K562 (cell line): ENCODE results near the gene SERPING1. TPM values are rescaled to one million over a fixed set of nuclear protein-coding genes. Genes with fewer than 3 reads are reported as not detected.

Source experiments
- ATAC-seq: fragments of 200-7000 bp; cut with Tn5 transposase; 3 replicates; pipeline ENCODE4 v1.9.1; 2020; ENCODE audit warnings: moderate library complexity
- BruUV-seq: library from RNA; stranded (reverse); fragments of 400-500 nt; replicated peaks from 2 replicates; lab custom pipeline; 2021; lab: Mats Ljungman, UMichigan
- CTCF ChIA-PET: fragments of 300-600 bp; formaldehyde crosslinking; extraction: SDS; loops from one replicate; lab custom pipeline; 2021; ENCODE audit warnings: low intra/inter-chr PET ratio; lab: Yijun Ruan, JAX
- POLR2A ChIA-PET: fragments of 300-600, 350-650 bp; sonication (Branson Sonifier 250); formaldehyde crosslinking; extraction: SDS; loops from one replicate; lab custom pipeline; 2021; ENCODE audit warnings: antibody characterized with exemption, inconsistent platforms; lab: Yijun Ruan, JAX
- DNase-seq, 4 experiments: peaks; one replicate each; pipeline versions ENCODE4 v3.0.0 to v3.0.0-alpha.2; 2011 to 2018; ENCODE audit warnings: low spot score in 3 of 4, mixed read lengths in 3 of 4; ENCODE audit errors: extremely low read depth in 1 of 4
- FAIRE-seq: peaks from 2 replicates; lab custom pipeline; 2011; peaks lifted over from hg19 to GRCh38; lab: Jason Lieb, UNC
- H2AFZ ChIP-seq: 2 replicates; pipeline ENCODE4 v1.6.0; 2011; ENCODE audit warnings: low read depth, low read length, control low read depth, inconsistent platforms
- H3K27ac ChIP-seq: fragments of 200-600 bp; 3 replicates; pipeline ENCODE4 v1.8.0; 2011; ENCODE audit warnings: low read depth, mild to moderate bottlenecking, control low read depth, inconsistent platforms, low read length, moderate library complexity, mixed read lengths; ENCODE audit errors: extremely low read depth
- H3K27me3 ChIP-seq, 2 experiments: fragments of 300-600 bp in 1 of 2; 2 replicates in 1 of 2; 3 replicates in 1 of 2; pipeline versions ENCODE4 v1.6.0 to v1.8.0; 2011; ENCODE audit warnings: inconsistent platforms in 2 of 2, low read length in 2 of 2, mild to moderate bottlenecking in 1 of 2, mixed read lengths in 1 of 2, moderate library complexity in 1 of 2; ENCODE audit not compliant: control insufficient read depth in 2 of 2, insufficient read depth in 2 of 2
- H3K36me3 ChIP-seq: fragments of 300-600 bp; 3 replicates; pipeline ENCODE4 v1.8.0; 2011; ENCODE audit warnings: mild to moderate bottlenecking, low read length, inconsistent platforms; ENCODE audit not compliant: control insufficient read depth, insufficient read depth
- H3K4me1 ChIP-seq, 2 experiments: fragments of 200-600 bp in 1 of 2; replicated peaks in 1 of 2; 2 replicates in 1 of 2; 3 replicates in 1 of 2; pipeline versions ENCODE4 v1.5.1 to v1.8.0; 2011; ENCODE audit warnings: inconsistent platforms in 2 of 2, low read length in 2 of 2, mild to moderate bottlenecking in 1 of 2, mixed read lengths in 1 of 2, moderate library complexity in 1 of 2; ENCODE audit not compliant: control insufficient read depth in 2 of 2, insufficient read depth in 2 of 2
- H3K4me2 ChIP-seq: 2 replicates; pipeline ENCODE4 v1.6.1; 2011; ENCODE audit warnings: low read length, control low read depth, inconsistent platforms, mixed read lengths; ENCODE audit not compliant: insufficient read depth
- H3K4me3 ChIP-seq: fragments of 200-600 bp; sonication (generic), shearing (Covaris generic); 2 replicates; pipeline ENCODE4 v1.5.1; 2016; ENCODE audit warnings: control low read depth, inconsistent platforms
- H3K79me2 ChIP-seq: fragments of 200-600 bp; 3 replicates; pipeline ENCODE4 v1.8.0; 2011; ENCODE audit warnings: low read length, inconsistent platforms; ENCODE audit not compliant: control insufficient read depth, insufficient read depth
- H3K9ac ChIP-seq, 2 experiments: 2 replicates each; pipeline versions ENCODE4 v1.6.0 to v1.6.1; 2011; ENCODE audit warnings: low read depth in 2 of 2, low read length in 2 of 2, control low read depth in 1 of 2, inconsistent platforms in 1 of 2, mild to moderate bottlenecking in 1 of 2, mixed read lengths in 1 of 2; ENCODE audit not compliant: insufficient read depth in 1 of 2
- H3K9me1 ChIP-seq: one replicate; pipeline ENCODE4 v1.6.0; 2011; ENCODE audit warnings: inconsistent platforms, mild to moderate bottlenecking, low read length, moderate library complexity; ENCODE audit not compliant: control insufficient read depth, insufficient read depth
- H3K9me3 ChIP-seq: replicated peaks from 2 replicates; pipeline ENCODE4 v1.5.1; 2011; ENCODE audit warnings: low read depth, low read length, inconsistent platforms; ENCODE audit not compliant: control insufficient read depth, insufficient read depth
- H4K20me1 ChIP-seq: replicated peaks from 2 replicates; pipeline ENCODE4 v1.6.1; 2011; ENCODE audit warnings: low read length, inconsistent platforms, mixed read lengths; ENCODE audit not compliant: control insufficient read depth, insufficient read depth
- BRF2 ChIP-seq: IDR thresholded peaks from 3 replicates; pipeline ENCODE4 v1.6.1; 2011; ENCODE audit warnings: borderline replicate concordance, mild to moderate bottlenecking; ENCODE audit not compliant: insufficient read length, insufficient read depth
- GABPB1 ChIP-seq: sonication (generic); formaldehyde crosslinking; IDR thresholded peaks from 2 replicates; pipeline ENCODE4 v1.8.0; 2022; ENCODE audit warnings: mild to moderate bottlenecking, missing genetic modification reagents
- LCOR ChIP-seq: sonication (generic); formaldehyde crosslinking; IDR thresholded peaks from 2 replicates; pipeline ENCODE4 v1.8.0; 2022; ENCODE audit warnings: mild to moderate bottlenecking, missing genetic modification reagents
- NFATC3 ChIP-seq: fragments of 450-650 bp; IDR thresholded peaks from 2 replicates; pipeline ENCODE4 v1.6.1; 2017; ENCODE audit warnings: mild to moderate bottlenecking
- TSC22D4 ChIP-seq: fragments of 450-650 bp; IDR thresholded peaks from 2 replicates; pipeline ENCODE4 v1.6.1; 2016; ENCODE audit warnings: missing genetic modification characterization, missing biosample characterization, control low read depth
- XRCC4 ChIP-seq: IDR thresholded peaks from one replicate; pipeline ENCODE4 v1.6.1; 2011; ENCODE audit not compliant: insufficient read depth, insufficient read length; ENCODE audit errors: extremely low read depth
- XRCC5 ChIP-seq: fragments of 200-400 bp; formaldehyde crosslinking; IDR thresholded peaks from 2 replicates; pipeline ENCODE4 v1.6.1; 2017; ENCODE audit warnings: low read depth, mild to moderate bottlenecking, low read length
- ZKSCAN8 ChIP-seq: fragments of 200-800 bp; sonication (Bioruptor generic); IDR thresholded peaks from 2 replicates; pipeline ENCODE4 v1.6.1; 2016; ENCODE audit warnings: missing genetic modification characterization, missing compliant biosample characterization
- ZNF395 ChIP-seq: fragments of 200-800 bp; sonication (Bioruptor generic); IDR thresholded peaks from 2 replicates; pipeline ENCODE4 v1.6.1; 2017; ENCODE audit warnings: missing genetic modification characterization, missing compliant biosample characterization
- ZNF407 ChIP-seq: fragments of 450-650 bp; IDR thresholded peaks from 2 replicates; pipeline ENCODE4 v1.6.1; 2016; ENCODE audit warnings: low read depth
- ZNF717 ChIP-seq: fragments of 250-450 bp; sonication (Bioruptor Pico); IDR thresholded peaks from 2 replicates; pipeline ENCODE4 v1.5.0; 2021
- WGBS: fragments of 100-300 bp; shearing (Covaris generic); methylation state at CpG from one replicate; pipeline ENCODE4 v1.1.6; 2016; ENCODE audit warnings: low coverage, mixed read lengths; ENCODE audit not compliant: insufficient coverage; ENCODE audit errors: missing lambda C conversion rate; 5-methylcytosine and 5-hydroxymethylcytosine counted together
- in situ Hi-C: fragments of 300-500 bp; cut with MboI; formaldehyde crosslinking; loops from 4 replicates; pipeline ENCODE4 v1.15.0; 2018; ENCODE audit warnings: inconsistent platforms, mixed read lengths
- intact Hi-C: fragments of 100-400 bp; cut with micrococcal nuclease; formaldehyde crosslinking; loops from 2 replicates; pipeline ENCODE4 v1.14.2; 2022
- polyA plus RNA-seq, 8 experiments: library from polyadenylated mRNA; depleted of rRNA in 4 of 8; stranded (reverse) in 5 of 8; unstranded in 3 of 8; fragments of >200 nt; fragmentation: Nextera tagmentation in 2 of 8; fragmentation: Illumina TruSeq in 1 of 8; extraction: Ambion mirVana in 2 of 8; extraction: Trizol in 1 of 8; gene quantifications; 2 replicates each; pipeline versions ENCODE4 v1.2.1 to v1.2.3, GENCODE V29; 2011 to 2014; ENCODE audit warnings: inconsistent platforms in 1 of 8, missing spikeins in 1 of 8
- total RNA-seq, 7 experiments: library from RNA; depleted of rRNA in 6 of 7; stranded (reverse); fragments of >200 nt in 6 of 7; fragmentation: Illumina TruSeq in 2 of 7; extraction: Trizol in 2 of 7; gene quantifications; 2 replicates each; pipeline versions ENCODE4 v1.2.1 to v1.2.3, GENCODE V29; 2011 to 2021; ENCODE audit warnings: low replicate concordance in 1 of 7

Gene SERPING1
- total and polyA plus RNA-seq, 9 of the 15 experiments (the other 6 are each of a cell fraction or from before 2014, with no cell fraction given): 0.10 to 1.00 (median 0.21) TPM; not detected in 2

- Histone ChIP-seq H3K79me2 (no peaks in the 10 kb centered on the region), H3K9me3 (no peaks in the 10 kb centered on the region), H3K4me3 (no peak overlapping the region), H3K36me3 (no peaks in the 10 kb centered on the region), H3K9me1 (no peaks in the 10 kb centered on the region), H3K4me2 (no peak overlapping the region), H3K27me3 (peaks cover 0 to 15% of the 10 kb centered on the region in 2 experiments; a peak in 2 of 5 replicates), H3K27ac (no peak overlapping the region), H3K4me1 (peaks cover 36 to 38% of the 10 kb centered on the region in 2 experiments), H4K20me1 (no peaks in the 10 kb centered on the region; the same call in 1 of the 2 replicates), H2AFZ (0 out of 2 replicates have a peak overlapping the region, but pooled peaks have one; percentile 73), H3K9ac (no peak overlapping the region)
- intact Hi-C loops (no loop called here), in situ Hi-C loops (loop anchor here (25.0 kb wide), 1 partner anchor 862 kb away; the partner anchor contains the start of gene OR5B21)
- no TSS peak for BruUV-seq
- POLR2A ChIA-PET: no interaction called here
- 58% methylated on average over 5 of the region's 5 CpGs for WGBS
- FAIRE-seq (no peak), ATAC-seq (no peak), DNase-seq (no peak)
- CTCF ChIA-PET: no interaction called here
- TF ChIP-seq ZKSCAN8 (CRISPR knock-in tag): no peak
- TF ChIP-seq GABPB1: no peak
- no peak for TF ChIP-seq XRCC4
- TF ChIP-seq ZNF717: no peak
- TF ChIP-seq XRCC5: no peak
- TF ChIP-seq ZNF407: no peak
- TF ChIP-seq ZNF395 (CRISPR knock-in tag): no peak
- no peak for TF ChIP-seq LCOR (CRISPR knock-in tag)
- TF ChIP-seq TSC22D4 (tag): no peak
- no peak for TF ChIP-seq NFATC3
- TF ChIP-seq BRF2: no peak
Observed at GRCh38 chr11:57650739-57651090, 53.2 kb downstream of the SERPING1 start.
